Measurements from ENCODE around the gene CUBN. TPM values are rescaled to one million over a fixed set of nuclear protein-coding genes. Genes with fewer than 3 reads are reported as not detected.

The CUBN gene
- total and polyA plus RNA-seq, 9 of the 15 experiments (the other 6 are each of a cell fraction or from before 2014, with no cell fraction given): 0.04 to 0.33 (median 0.09) TPM

DNA sequence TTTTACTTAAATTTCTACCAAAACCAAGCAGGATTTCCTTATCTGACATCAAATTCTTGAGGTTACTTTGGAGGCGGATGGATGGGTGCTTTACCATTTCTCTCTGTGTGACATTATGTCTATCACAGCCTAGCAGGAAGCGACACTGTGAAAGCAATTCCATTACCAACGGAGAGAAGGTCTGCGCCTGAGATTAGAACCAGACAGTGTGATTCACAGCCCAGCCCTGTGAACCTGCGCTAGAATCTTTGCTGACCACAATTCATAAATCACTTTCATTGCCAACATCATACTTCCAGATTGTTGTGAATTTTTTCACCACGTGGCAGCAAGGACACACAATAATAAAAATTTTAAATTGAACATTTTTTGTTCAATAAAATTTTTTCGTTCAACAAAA, 126.5 kb downstream of the CUBN start (continued):
- no peak for TF ChIP-seq CHCHD3 (CRISPR knock-in tag; IDR thresholded peaks at IDR 0.05)
- no peak for TF ChIP-seq RB1 (IDR thresholded peaks at IDR 0.05; ENCODE audit: low read depth)
- no peak for TF ChIP-seq NELFE (IDR thresholded peaks at IDR 0.05; ENCODE audit: insufficient read depth, insufficient read length)
- no peak for TF ChIP-seq ZNF253 (CRISPR knock-in tag; conservative IDR thresholded peaks at IDR 0.05)
- TF ChIP-seq TBP (optimal IDR thresholded peaks at IDR 0.05; ENCODE audit: low read depth, low read length): no peak
- TF ChIP-seq, protein P1, sequence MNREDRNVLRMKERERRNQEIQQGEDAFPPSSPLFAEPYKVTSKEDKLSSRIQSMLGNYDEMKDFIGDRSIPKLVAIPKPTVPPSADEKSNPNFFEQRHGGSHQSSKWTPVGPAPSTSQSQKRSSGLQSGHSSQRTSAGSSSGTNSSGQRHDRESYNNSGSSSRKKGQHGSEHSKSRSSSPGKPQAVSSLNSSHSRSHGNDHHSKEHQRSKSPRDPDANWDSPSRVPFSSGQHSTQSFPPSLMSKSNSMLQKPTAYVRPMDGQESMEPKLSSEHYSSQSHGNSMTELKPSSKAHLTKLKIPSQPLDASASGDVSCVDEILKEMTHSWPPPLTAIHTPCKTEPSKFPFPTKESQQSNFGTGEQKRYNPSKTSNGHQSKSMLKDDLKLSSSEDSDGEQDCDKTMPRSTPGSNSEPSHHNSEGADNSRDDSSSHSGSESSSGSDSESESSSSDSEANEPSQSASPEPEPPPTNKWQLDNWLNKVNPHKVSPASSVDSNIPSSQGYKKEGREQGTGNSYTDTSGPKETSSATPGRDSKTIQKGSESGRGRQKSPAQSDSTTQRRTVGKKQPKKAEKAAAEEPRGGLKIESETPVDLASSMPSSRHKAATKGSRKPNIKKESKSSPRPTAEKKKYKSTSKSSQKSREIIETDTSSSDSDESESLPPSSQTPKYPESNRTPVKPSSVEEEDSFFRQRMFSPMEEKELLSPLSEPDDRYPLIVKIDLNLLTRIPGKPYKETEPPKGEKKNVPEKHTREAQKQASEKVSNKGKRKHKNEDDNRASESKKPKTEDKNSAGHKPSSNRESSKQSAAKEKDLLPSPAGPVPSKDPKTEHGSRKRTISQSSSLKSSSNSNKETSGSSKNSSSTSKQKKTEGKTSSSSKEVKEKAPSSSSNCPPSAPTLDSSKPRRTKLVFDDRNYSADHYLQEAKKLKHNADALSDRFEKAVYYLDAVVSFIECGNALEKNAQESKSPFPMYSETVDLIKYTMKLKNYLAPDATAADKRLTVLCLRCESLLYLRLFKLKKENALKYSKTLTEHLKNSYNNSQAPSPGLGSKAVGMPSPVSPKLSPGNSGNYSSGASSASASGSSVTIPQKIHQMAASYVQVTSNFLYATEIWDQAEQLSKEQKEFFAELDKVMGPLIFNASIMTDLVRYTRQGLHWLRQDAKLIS (CRISPR knock-in tag; IDR thresholded peaks at IDR 0.05): no peak
- TF ChIP-seq STAG1 (CRISPR knock-in tag; IDR thresholded peaks at IDR 0.05; ENCODE audit: borderline replicate concordance): no peak
- TF ChIP-seq ZKSCAN8 (CRISPR knock-in tag; IDR thresholded peaks at IDR 0.05): no peak
- TF ChIP-seq, protein P2, sequence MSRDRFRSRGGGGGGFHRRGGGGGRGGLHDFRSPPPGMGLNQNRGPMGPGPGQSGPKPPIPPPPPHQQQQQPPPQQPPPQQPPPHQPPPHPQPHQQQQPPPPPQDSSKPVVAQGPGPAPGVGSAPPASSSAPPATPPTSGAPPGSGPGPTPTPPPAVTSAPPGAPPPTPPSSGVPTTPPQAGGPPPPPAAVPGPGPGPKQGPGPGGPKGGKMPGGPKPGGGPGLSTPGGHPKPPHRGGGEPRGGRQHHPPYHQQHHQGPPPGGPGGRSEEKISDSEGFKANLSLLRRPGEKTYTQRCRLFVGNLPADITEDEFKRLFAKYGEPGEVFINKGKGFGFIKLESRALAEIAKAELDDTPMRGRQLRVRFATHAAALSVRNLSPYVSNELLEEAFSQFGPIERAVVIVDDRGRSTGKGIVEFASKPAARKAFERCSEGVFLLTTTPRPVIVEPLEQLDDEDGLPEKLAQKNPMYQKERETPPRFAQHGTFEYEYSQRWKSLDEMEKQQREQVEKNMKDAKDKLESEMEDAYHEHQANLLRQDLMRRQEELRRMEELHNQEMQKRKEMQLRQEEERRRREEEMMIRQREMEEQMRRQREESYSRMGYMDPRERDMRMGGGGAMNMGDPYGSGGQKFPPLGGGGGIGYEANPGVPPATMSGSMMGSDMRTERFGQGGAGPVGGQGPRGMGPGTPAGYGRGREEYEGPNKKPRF (IDR thresholded peaks at IDR 0.05; ENCODE audit: low read depth, low read length): no peak
- no peak for TF ChIP-seq SIN3B (IDR thresholded peaks at IDR 0.05; ENCODE audit: low read depth)
- TF ChIP-seq SNIP1 (IDR thresholded peaks at IDR 0.05; ENCODE audit: low read depth): no peak
- no peak for TF ChIP-seq FOXJ2 (tag; IDR thresholded peaks at IDR 0.05)
- TF ChIP-seq NR2C2 (CRISPR knock-in tag; IDR thresholded peaks at IDR 0.05): no peak
- 0 out of 2 replicates have a peak, but pooled peaks have one; percentile 25 for TF ChIP-seq NR2C2 (tag; IDR thresholded peaks at IDR 0.05)
- TF ChIP-seq NRF1 (conservative IDR thresholded peaks at IDR 0.05 in 1 of 2, IDR thresholded peaks at IDR 0.05 in 1 of 2): peak; percentile 69 to 71; a peak in 3 of 4 replicates
- no peak for TF ChIP-seq ZNF507 (tag; conservative IDR thresholded peaks at IDR 0.05)
- no peak for TF ChIP-seq RBM17 (IDR thresholded peaks at IDR 0.05; ENCODE audit: borderline replicate concordance, low read depth, low read length)
- no peak for TF ChIP-seq NUFIP1 (IDR thresholded peaks at IDR 0.05; ENCODE audit: partially characterized antibody)
- no peak for TF ChIP-seq ZNF263 (CRISPR knock-in tag; IDR thresholded peaks at IDR 0.05; ENCODE audit: borderline replicate concordance)
- TF ChIP-seq, protein P3, sequence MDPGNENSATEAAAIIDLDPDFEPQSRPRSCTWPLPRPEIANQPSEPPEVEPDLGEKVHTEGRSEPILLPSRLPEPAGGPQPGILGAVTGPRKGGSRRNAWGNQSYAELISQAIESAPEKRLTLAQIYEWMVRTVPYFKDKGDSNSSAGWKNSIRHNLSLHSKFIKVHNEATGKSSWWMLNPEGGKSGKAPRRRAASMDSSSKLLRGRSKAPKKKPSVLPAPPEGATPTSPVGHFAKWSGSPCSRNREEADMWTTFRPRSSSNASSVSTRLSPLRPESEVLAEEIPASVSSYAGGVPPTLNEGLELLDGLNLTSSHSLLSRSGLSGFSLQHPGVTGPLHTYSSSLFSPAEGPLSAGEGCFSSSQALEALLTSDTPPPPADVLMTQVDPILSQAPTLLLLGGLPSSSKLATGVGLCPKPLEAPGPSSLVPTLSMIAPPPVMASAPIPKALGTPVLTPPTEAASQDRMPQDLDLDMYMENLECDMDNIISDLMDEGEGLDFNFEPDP (CRISPR knock-in tag; IDR thresholded peaks at IDR 0.05): no peak
- TF ChIP-seq HOXB6 (CRISPR knock-in tag; IDR thresholded peaks at IDR 0.05; ENCODE audit: borderline replicate concordance): no peak
- TF ChIP-seq KDM2B (CRISPR knock-in tag; IDR thresholded peaks at IDR 0.05): no peak
- TF ChIP-seq, protein P4, sequence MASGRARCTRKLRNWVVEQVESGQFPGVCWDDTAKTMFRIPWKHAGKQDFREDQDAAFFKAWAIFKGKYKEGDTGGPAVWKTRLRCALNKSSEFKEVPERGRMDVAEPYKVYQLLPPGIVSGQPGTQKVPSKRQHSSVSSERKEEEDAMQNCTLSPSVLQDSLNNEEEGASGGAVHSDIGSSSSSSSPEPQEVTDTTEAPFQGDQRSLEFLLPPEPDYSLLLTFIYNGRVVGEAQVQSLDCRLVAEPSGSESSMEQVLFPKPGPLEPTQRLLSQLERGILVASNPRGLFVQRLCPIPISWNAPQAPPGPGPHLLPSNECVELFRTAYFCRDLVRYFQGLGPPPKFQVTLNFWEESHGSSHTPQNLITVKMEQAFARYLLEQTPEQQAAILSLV (tag; IDR thresholded peaks at IDR 0.05): no peak

All from K562 (cell line).